ENCODE results near the gene ZNF550. TPM values are rescaled to one million over a fixed set of nuclear protein-coding genes. Genes with fewer than 3 reads are reported as not detected.
"Not testable (repeated sequence)": the region's sequence is repeated elsewhere in the genome, so short reads cannot be mapped to it uniquely, and the experiment has no call there.

ZNF550 gene
- polyA plus RNA-seq, 1 donor (not counting 4 experiments of a cell fraction or from before 2014, with no cell fraction given), result 7.3 TPM

DNA sequence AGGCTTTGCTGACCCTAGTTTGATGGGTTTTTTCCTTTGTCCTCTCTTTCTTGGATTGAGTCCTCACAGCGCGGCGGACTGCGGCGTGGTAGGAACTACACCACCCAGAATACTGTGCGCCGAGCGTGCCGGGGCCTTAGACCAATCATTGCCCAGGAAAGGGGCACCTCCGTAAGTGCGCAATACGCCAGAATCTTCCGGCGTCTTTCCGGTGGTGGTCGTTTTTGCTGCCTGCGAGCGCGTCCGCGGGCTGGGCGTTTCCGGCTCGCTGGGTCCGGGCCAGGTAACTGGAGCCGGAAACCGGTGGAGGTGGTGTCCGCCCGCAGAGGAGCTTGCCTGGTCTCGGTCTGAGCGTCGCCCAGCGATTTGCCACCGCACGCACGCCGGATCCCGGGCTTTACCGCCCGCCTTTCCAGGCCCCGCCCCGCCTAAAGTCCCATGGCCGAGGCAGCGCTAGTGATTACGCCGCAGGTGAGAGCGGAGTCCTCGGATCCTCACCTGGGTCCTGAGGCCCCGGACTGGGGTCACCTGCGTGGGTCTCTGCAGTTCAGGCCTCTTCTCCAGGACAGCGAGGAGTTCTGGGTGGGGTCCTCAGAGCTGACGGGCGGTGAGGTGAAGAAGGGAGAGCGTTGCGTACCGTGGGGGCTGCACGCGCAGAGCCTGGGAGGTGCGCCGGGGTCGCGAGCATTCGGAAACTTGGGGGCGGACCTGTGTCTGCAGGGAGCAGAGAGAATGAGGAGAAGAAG is 32.4 kb downstream of the ZNF550 start, which contains the start of gene ZNF549:
Gene ZNF549, plus strand, starts transcription at position 221 of the 746 bp plus-strand sequence. Its CDS starts 218 bp downstream, at position 439.
- dilution Hi-C loops (cut with MboI; ENCODE audit: extremely low pct_ligation_motif_present, low sequenced_read_pairs), result no loop called here
- Histone ChIP-seq H4K20me1 (ENCODE audit: control insufficient read depth, extremely low read depth, insufficient read depth, low read length) (no peaks in the 10 kb centered on the region), H2AFZ (ENCODE audit: control insufficient read depth, low read length) (peak within 1 kb of the TSS; percentile 93), H3K4me1 (ENCODE audit: control insufficient read depth, extremely low read depth, insufficient read depth, low read length) (peaks cover 3% of the 10 kb centered on the region), H3K27me3 (ENCODE audit: control insufficient read depth, extremely low read depth, insufficient read depth, low read length) (no peaks in the 10 kb centered on the region), H3K4me2 (ENCODE audit: control insufficient read depth, extremely low read depth, insufficient read depth, low read depth, low read length) (peak within 1 kb of the TSS; percentile 90), H3K9me1 (ENCODE audit: control insufficient read depth, extremely low read depth, insufficient read depth, low read length) (no peaks in the 10 kb centered on the region), H3K9ac (ENCODE audit: control insufficient read depth, extremely low read depth, insufficient read depth, low read length) (peak within 1 kb of the TSS; percentile 78), H3K4me3 (ENCODE audit: control insufficient read depth in 2 of 3, extremely low read depth in 1 of 3, insufficient read depth in 2 of 3, low read depth in 1 of 3, low read length in 3 of 3) (peak within 1 kb of the TSS; percentile 83 to 96 (median 90)), H3K27ac (ENCODE audit: control insufficient read depth, insufficient read depth, low read length) (peak within 1 kb of the TSS; percentile 52), H3K9me3 (ENCODE audit: control insufficient read depth, low read depth, low read length) (peaks cover 2% of the 10 kb centered on the region), H3K36me3 (ENCODE audit: control insufficient read depth in 2 of 2, extremely low read depth in 1 of 2, insufficient read depth in 2 of 2, low read length in 2 of 2) (peaks cover under 1 to 5% of the 10 kb centered on the region in 2 experiments), H3K79me2 (ENCODE audit: control insufficient read depth, insufficient read depth, low read length) (peaks cover 24% of the 10 kb centered on the region)
- no peak for TF ChIP-seq EZH2 (IDR thresholded peaks at IDR 0.05; ENCODE audit: low read length)
- TF ChIP-seq, protein P1, sequence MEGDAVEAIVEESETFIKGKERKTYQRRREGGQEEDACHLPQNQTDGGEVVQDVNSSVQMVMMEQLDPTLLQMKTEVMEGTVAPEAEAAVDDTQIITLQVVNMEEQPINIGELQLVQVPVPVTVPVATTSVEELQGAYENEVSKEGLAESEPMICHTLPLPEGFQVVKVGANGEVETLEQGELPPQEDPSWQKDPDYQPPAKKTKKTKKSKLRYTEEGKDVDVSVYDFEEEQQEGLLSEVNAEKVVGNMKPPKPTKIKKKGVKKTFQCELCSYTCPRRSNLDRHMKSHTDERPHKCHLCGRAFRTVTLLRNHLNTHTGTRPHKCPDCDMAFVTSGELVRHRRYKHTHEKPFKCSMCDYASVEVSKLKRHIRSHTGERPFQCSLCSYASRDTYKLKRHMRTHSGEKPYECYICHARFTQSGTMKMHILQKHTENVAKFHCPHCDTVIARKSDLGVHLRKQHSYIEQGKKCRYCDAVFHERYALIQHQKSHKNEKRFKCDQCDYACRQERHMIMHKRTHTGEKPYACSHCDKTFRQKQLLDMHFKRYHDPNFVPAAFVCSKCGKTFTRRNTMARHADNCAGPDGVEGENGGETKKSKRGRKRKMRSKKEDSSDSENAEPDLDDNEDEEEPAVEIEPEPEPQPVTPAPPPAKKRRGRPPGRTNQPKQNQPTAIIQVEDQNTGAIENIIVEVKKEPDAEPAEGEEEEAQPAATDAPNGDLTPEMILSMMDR (optimal IDR thresholded peaks at IDR 0.05 in 1 of 3, IDR thresholded peaks at IDR 0.05 in 1 of 3, conservative IDR thresholded peaks at IDR 0.05 in 1 of 3; ENCODE audit: extremely low read depth in 1 of 3, insufficient read depth in 2 of 3, low read length in 3 of 3), result no peak
- FAIRE-seq, result peak; percentile 72
- DNase-seq (ENCODE audit: low read depth, low spot score), result peak; percentile 36

DNA sequence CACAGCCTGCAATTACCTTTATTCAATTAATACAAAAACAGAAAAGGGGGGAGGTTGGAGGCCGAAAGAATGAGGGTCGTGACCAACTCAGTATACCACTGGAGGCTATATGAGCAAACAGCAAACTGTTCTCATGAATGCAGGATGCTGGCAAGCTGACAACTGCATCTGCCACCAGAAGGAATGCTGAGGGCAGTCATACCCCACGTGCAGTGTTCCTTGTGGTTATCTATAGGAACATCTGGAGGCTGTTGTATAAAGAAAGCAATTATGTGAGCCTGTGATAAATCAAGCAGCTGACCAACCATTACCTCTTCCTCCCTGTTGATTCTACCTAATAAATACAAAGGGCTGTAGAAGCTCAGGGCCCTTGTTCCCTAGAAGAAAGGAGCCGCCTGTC is 41.6 kb downstream of the ZNF550 start:
- H3K9ac ChIP-seq (ENCODE audit: control insufficient read depth, extremely low read depth, insufficient read depth, low read length); FAIRE-seq; H4K20me1 ChIP-seq (ENCODE audit: control insufficient read depth, extremely low read depth, insufficient read depth, low read length); H3K9me1 ChIP-seq (ENCODE audit: control insufficient read depth, extremely low read depth, insufficient read depth, low read length); H3K79me2 ChIP-seq (ENCODE audit: control insufficient read depth, insufficient read depth, low read length); H3K9me3 ChIP-seq (ENCODE audit: control insufficient read depth, low read depth, low read length); H3K4me3 ChIP-seq (ENCODE audit: control insufficient read depth in 2 of 3, extremely low read depth in 1 of 3, insufficient read depth in 2 of 3, low read depth in 1 of 3, low read length in 3 of 3); H2AFZ ChIP-seq (ENCODE audit: control insufficient read depth, low read length); H3K27me3 ChIP-seq (ENCODE audit: control insufficient read depth, extremely low read depth, insufficient read depth, low read length); H3K36me3 ChIP-seq (ENCODE audit: control insufficient read depth in 2 of 2, extremely low read depth in 1 of 2, insufficient read depth in 2 of 2, low read length in 2 of 2); H3K27ac ChIP-seq (ENCODE audit: control insufficient read depth, insufficient read depth, low read length); dilution Hi-C loops (cut with MboI; ENCODE audit: extremely low pct_ligation_motif_present, low sequenced_read_pairs); DNase-seq (ENCODE audit: low read depth, low spot score); H3K4me2 ChIP-seq (ENCODE audit: control insufficient read depth, extremely low read depth, insufficient read depth, low read depth, low read length); H3K4me1 ChIP-seq (ENCODE audit: control insufficient read depth, extremely low read depth, insufficient read depth, low read length): not testable (repeated sequence)

Data from keratinocyte (primary cell).